H1 (cell line): ENCODE results near the gene ANKLE1. TPM values are rescaled to one million over a fixed set of nuclear protein-coding genes. Genes with fewer than 3 reads are reported as not detected.

Source experiments
- CBX8 ChIP-seq: fragments of 300-800, 300-1000 bp; sonication (generic); IDR thresholded peaks from 2 replicates; pipeline ENCODE4 v1.7.1; 2016; ENCODE audit warnings: low read depth, low read length, borderline replicate concordance
- HDAC2 ChIP-seq, 2 experiments: fragments of 300-600 bp in 1 of 2; sonication (generic) in 1 of 2; IDR thresholded peaks; 2 replicates each; pipeline ENCODE4 v1.6.1; 2011 to 2012; ENCODE audit warnings: low read depth in 2 of 2, low read length in 2 of 2, mild to moderate bottlenecking in 2 of 2, moderate library complexity in 2 of 2, borderline replicate concordance in 1 of 2, inconsistent platforms in 1 of 2
- RFX5 ChIP-seq: IDR thresholded peaks from 2 replicates; pipeline ENCODE4 v1.6.1; 2011; ENCODE audit warnings: low read depth, low read length, improper control_type of control experiment, borderline replicate concordance
- SP4 ChIP-seq: IDR thresholded peaks from 2 replicates; pipeline ENCODE4 v1.6.1; 2012; ENCODE audit warnings: low read length, inconsistent platforms
- YY1 ChIP-seq: IDR thresholded peaks from 2 replicates; pipeline ENCODE4 v1.6.1; 2011; ENCODE audit warnings: low read depth, mild to moderate bottlenecking, low read length
- polyA plus RNA-seq, 7 experiments: library from polyadenylated mRNA; depleted of rRNA in 3 of 7; stranded (reverse) in 5 of 7; unstranded in 2 of 7; fragments of >200 nt in 5 of 7; fragments of 200-250 nt in 2 of 7; gene quantifications; 1 replicate in 5 of 7; 2 replicates in 1 of 7; 4 replicates in 1 of 7; pipeline versions ENCODE4 v1.2.1 to v1.2.3, GENCODE V29; 2011 to 2013; ENCODE audit warnings: missing spikeins in 2 of 7, mixed read lengths in 2 of 7
- total RNA-seq: library from RNA; stranded (reverse); fragmentation: NEBNext Ultra II Directional; extraction: Animal tissue kit (Norgen Biotek cat#: 25700); gene quantifications from 2 replicates; pipeline ENCODE4 v1.2.1, GENCODE V29; 2021
- TF ChIP-seq, protein P1 (sequence below), 3 experiments: IDR thresholded peaks; 1 replicate in 2 of 3; 2 replicates in 1 of 3; pipeline versions ENCODE4 v1.5.1 to v1.6.1; 2011; ENCODE audit warnings: low read length in 3 of 3, mild to moderate bottlenecking in 3 of 3, inconsistent platforms in 2 of 3, low read depth in 1 of 3, moderate library complexity in 1 of 3; ENCODE audit not compliant: insufficient read depth in 1 of 3; ENCODE audit errors: control extremely low read depth in 1 of 3

The ANKLE1 gene
- total and polyA plus RNA-seq, 2 of the 8 experiments (the other 6 are each of a cell fraction or from before 2014, with no cell fraction given), result 6.1 to 9.6 TPM

- TF ChIP-seq, protein P1, sequence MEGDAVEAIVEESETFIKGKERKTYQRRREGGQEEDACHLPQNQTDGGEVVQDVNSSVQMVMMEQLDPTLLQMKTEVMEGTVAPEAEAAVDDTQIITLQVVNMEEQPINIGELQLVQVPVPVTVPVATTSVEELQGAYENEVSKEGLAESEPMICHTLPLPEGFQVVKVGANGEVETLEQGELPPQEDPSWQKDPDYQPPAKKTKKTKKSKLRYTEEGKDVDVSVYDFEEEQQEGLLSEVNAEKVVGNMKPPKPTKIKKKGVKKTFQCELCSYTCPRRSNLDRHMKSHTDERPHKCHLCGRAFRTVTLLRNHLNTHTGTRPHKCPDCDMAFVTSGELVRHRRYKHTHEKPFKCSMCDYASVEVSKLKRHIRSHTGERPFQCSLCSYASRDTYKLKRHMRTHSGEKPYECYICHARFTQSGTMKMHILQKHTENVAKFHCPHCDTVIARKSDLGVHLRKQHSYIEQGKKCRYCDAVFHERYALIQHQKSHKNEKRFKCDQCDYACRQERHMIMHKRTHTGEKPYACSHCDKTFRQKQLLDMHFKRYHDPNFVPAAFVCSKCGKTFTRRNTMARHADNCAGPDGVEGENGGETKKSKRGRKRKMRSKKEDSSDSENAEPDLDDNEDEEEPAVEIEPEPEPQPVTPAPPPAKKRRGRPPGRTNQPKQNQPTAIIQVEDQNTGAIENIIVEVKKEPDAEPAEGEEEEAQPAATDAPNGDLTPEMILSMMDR (IDR thresholded peaks at IDR 0.05; ENCODE audit: control extremely low read depth in 1 of 3, insufficient read depth in 1 of 3, low read depth in 1 of 3, low read length in 3 of 3), result no peak
- TF ChIP-seq CBX8, result no peak
- no peak for TF ChIP-seq HDAC2 (IDR thresholded peaks at IDR 0.05; ENCODE audit: borderline replicate concordance in 1 of 2, low read depth in 2 of 2, low read length in 2 of 2)
- TF ChIP-seq YY1, result no peak
- no peak for TF ChIP-seq RFX5
- no peak for TF ChIP-seq SP4
- TF ChIP-seq, all 59 proteins: peak for 0
Measured at GRCh38 chr19:17286263-17286662, 4.6 kb downstream of the ANKLE1 start (continued).
